ENCODE results near the gene WASF2.

DNA sequence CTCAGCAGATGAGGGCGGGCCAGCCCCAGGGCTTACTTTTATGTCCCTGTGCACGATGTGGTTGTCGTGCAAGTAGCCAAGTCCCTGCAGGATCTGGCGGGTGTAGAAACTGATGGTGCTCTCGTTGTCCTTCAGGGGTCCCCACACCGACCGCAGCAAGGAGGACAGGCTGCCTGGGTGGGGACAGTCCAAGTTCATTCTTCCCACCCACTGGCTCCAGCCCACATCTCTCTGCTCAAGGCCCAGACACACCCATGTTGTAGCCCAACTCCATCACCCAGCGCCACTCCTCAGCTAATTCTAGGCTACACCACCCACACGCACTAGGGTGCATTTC lies 130.2 kb downstream of the WASF2 start:
- TF ChIP-seq, protein P1, sequence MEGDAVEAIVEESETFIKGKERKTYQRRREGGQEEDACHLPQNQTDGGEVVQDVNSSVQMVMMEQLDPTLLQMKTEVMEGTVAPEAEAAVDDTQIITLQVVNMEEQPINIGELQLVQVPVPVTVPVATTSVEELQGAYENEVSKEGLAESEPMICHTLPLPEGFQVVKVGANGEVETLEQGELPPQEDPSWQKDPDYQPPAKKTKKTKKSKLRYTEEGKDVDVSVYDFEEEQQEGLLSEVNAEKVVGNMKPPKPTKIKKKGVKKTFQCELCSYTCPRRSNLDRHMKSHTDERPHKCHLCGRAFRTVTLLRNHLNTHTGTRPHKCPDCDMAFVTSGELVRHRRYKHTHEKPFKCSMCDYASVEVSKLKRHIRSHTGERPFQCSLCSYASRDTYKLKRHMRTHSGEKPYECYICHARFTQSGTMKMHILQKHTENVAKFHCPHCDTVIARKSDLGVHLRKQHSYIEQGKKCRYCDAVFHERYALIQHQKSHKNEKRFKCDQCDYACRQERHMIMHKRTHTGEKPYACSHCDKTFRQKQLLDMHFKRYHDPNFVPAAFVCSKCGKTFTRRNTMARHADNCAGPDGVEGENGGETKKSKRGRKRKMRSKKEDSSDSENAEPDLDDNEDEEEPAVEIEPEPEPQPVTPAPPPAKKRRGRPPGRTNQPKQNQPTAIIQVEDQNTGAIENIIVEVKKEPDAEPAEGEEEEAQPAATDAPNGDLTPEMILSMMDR (IDR thresholded peaks at IDR 0.05), result no peak
- no peak for TF ChIP-seq POLR2A (IDR thresholded peaks at IDR 0.05)

Data from right lobe of liver (tissue), 4 donors.